Measurements from ENCODE around the gene FGFRL1. TPM values are rescaled to one million over a fixed set of nuclear protein-coding genes. Genes with fewer than 3 reads are reported as not detected.

The FGFRL1 gene
- total RNA-seq, 1 experiment from 2014 or later, result 26.1 TPM

DNA sequence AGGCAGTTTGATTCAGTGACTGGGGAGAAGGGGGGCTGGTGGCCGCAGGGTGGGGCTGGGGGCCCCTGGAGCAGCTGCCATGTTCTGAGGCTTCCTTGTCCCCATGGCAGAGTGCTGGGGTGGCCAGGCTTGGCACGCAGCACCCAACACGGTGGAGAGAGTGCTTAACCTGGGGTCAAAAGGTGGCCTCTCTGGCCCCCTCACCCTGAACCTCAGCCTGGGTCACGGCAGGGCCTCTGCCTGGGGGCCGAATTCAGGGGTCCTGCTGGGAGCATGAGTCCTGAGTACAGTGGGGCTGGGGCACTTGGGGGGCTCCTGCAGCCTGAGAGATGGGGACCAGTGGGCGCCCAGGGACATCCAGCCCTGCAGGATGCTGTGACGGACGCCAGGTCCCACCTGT, 19.9 kb downstream of the FGFRL1 start:
- H2BK12ac ChIP-seq (ENCODE audit: insufficient read length, low read depth, low read length), result no peak overlapping the region
- H3K27ac Mint-ChIP-seq, result no peak overlapping the region
- H4K20me1 ChIP-seq (ENCODE audit: control insufficient read depth, insufficient read depth, insufficient read length), result no peaks in the 10 kb centered on the region
- H3K56ac ChIP-seq (ENCODE audit: insufficient read length, low read depth, low read length), result no peak overlapping the region
- H3K9me3 Mint-ChIP-seq, result no peaks in the 10 kb centered on the region
- no peak overlapping the region for H2BK15ac ChIP-seq (ENCODE audit: low read depth, low read length)
- no peaks in the 10 kb centered on the region for H3K4me1 ChIP-seq (ENCODE audit: insufficient read depth, low read length)
- DNase-seq, result no peak
- H2BK5ac ChIP-seq (ENCODE audit: insufficient read length, low read length), result no peak overlapping the region
- no peak overlapping the region for H4K91ac ChIP-seq (ENCODE audit: insufficient read length, low read depth, low read length)
- H3K23ac ChIP-seq (ENCODE audit: insufficient read length, low read depth, low read length), result no peak overlapping the region
- H3K18ac ChIP-seq (ENCODE audit: insufficient read length, low read depth, low read length), result no peak overlapping the region
- H2AFZ ChIP-seq (ENCODE audit: low read length), result no peak overlapping the region
- no peaks in the 10 kb centered on the region for H3K4me1 Mint-ChIP-seq
- H4K8ac ChIP-seq (replicated peaks; ENCODE audit: insufficient read length, low read depth, low read length), result no peak overlapping the region
- H3K9ac ChIP-seq (ENCODE audit: extremely low read depth, insufficient read length, low read length), result no peak overlapping the region
- H3K4me3 Mint-ChIP-seq, result no peak overlapping the region
- H2BK120ac ChIP-seq (ENCODE audit: low read depth, low read length, poor library complexity, severe bottlenecking), result no peak overlapping the region
- no peaks in the 10 kb centered on the region for H3K79me1 ChIP-seq (ENCODE audit: insufficient read depth, low read depth, low read length, poor library complexity, severe bottlenecking)
- no peak overlapping the region for H3K4me2 ChIP-seq (ENCODE audit: insufficient read depth, insufficient read length, low read length)
- H4K5ac ChIP-seq (ENCODE audit: insufficient read length, low read depth, low read length), result no peak overlapping the region
- no peaks in the 10 kb centered on the region for H3K23me2 ChIP-seq (ENCODE audit: insufficient read length, low read depth, low read length, poor library complexity, severe bottlenecking)
- WGBS (ENCODE audit: extremely low coverage, insufficient read length, low lambda C conversion rate), result no CpG with 5 or more reads among the region's 8 CpGs
- no peak overlapping the region for H3T11ph ChIP-seq (ENCODE audit: low read length)
- no peak overlapping the region for H2AK5ac ChIP-seq (ENCODE audit: insufficient read length, low read length)
- no peaks in the 10 kb centered on the region for H3K36me3 Mint-ChIP-seq (ENCODE audit: insufficient read depth in 1 of 3, low read depth in 3 of 3)
- H3K27ac ChIP-seq (ENCODE audit: insufficient read length, low read depth, low read length), result no peak overlapping the region
- no peak overlapping the region for H3K14ac ChIP-seq (ENCODE audit: insufficient read depth, low read length)
- no peaks in the 10 kb centered on the region for H3K79me2 ChIP-seq (ENCODE audit: insufficient read depth, low read length)
- H2BK20ac ChIP-seq (ENCODE audit: low read depth, low read length, poor library complexity, severe bottlenecking), result no peak overlapping the region
- no peaks in the 10 kb centered on the region for H3K27me3 ChIP-seq (ENCODE audit: insufficient read depth, low read length)
- no peaks in the 10 kb centered on the region for H3K9me3 ChIP-seq (ENCODE audit: control insufficient read depth, low read depth, low read length)
- TF ChIP-seq, protein P1, sequence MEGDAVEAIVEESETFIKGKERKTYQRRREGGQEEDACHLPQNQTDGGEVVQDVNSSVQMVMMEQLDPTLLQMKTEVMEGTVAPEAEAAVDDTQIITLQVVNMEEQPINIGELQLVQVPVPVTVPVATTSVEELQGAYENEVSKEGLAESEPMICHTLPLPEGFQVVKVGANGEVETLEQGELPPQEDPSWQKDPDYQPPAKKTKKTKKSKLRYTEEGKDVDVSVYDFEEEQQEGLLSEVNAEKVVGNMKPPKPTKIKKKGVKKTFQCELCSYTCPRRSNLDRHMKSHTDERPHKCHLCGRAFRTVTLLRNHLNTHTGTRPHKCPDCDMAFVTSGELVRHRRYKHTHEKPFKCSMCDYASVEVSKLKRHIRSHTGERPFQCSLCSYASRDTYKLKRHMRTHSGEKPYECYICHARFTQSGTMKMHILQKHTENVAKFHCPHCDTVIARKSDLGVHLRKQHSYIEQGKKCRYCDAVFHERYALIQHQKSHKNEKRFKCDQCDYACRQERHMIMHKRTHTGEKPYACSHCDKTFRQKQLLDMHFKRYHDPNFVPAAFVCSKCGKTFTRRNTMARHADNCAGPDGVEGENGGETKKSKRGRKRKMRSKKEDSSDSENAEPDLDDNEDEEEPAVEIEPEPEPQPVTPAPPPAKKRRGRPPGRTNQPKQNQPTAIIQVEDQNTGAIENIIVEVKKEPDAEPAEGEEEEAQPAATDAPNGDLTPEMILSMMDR (conservative IDR thresholded peaks at IDR 0.05), result no peak
- H3K4ac ChIP-seq (ENCODE audit: low read depth, low read length), result no peak overlapping the region
- H3K27me3 Mint-ChIP-seq (ENCODE audit: low read depth), result no peaks in the 10 kb centered on the region

Data from H9 (cell line).